Spleen (tissue), 11 donors: Measurements from ENCODE around the gene TGFB1. TPM values are rescaled to one million over a fixed set of nuclear protein-coding genes. Genes with fewer than 3 reads are reported as not detected.
A peak's percentile ranks its signal among the peaks of the same experiment; 100 is the strongest.

ENCODE experiments used
- DNase-seq: peaks from one replicate; pipeline ENCODE4 v3.0.0-alpha.2; 2020
- H3K27ac ChIP-seq, 8 donors: fragments of 200-600 bp; sonication (generic) in 7 of 8; 1 replicate in 4 of 8; 2 replicates in 4 of 8; pipeline versions ENCODE4 v1.5.0 to v1.8.0; 2016 to 2021; ENCODE audit warnings: inconsistent platforms in 4 of 8, mild to moderate bottlenecking in 4 of 8, moderate library complexity in 1 of 8
- H3K27me3 ChIP-seq, 7 donors: fragments of 200-600 bp; sonication (generic) in 6 of 7; replicated peaks in 1 of 7; 1 replicate in 4 of 7; 2 replicates in 3 of 7; pipeline versions ENCODE4 v1.5.0 to v1.8.0; 2016 to 2021; ENCODE audit warnings: inconsistent platforms in 3 of 7, mild to moderate bottlenecking in 1 of 7
- H3K36me3 ChIP-seq, 6 donors: fragments of 200-600 bp; sonication (generic) in 5 of 6; 1 replicate in 4 of 6; 2 replicates in 2 of 6; pipeline versions ENCODE4 v1.5.0 to v1.8.0; 2016 to 2021; ENCODE audit warnings: inconsistent platforms in 2 of 6
- H3K4me1 ChIP-seq, 6 donors: fragments of 200-600 bp; sonication (generic) in 5 of 6; 1 replicate in 3 of 6; 2 replicates in 3 of 6; pipeline versions ENCODE4 v1.5.0 to v1.8.0; 2016 to 2021; ENCODE audit warnings: inconsistent platforms in 3 of 6
- H3K4me3 ChIP-seq, 8 donors: fragments of 200-600 bp; sonication (generic) in 7 of 8; 1 replicate in 4 of 8; 2 replicates in 4 of 8; pipeline versions ENCODE4 v1.5.0 to v1.8.0; 2016 to 2021; ENCODE audit warnings: inconsistent platforms in 4 of 8, mild to moderate bottlenecking in 4 of 8, moderate library complexity in 2 of 8
- H3K9me3 ChIP-seq, 8 donors: fragments of 200-600 bp; sonication (generic) in 7 of 8; 1 replicate in 4 of 8; 2 replicates in 4 of 8; pipeline versions ENCODE4 v1.5.0 to v1.8.0; 2016 to 2021; ENCODE audit warnings: inconsistent platforms in 4 of 8
- CTCF ChIP-seq, 11 experiments: fragments of 200-600 bp in 7 of 11; fragments of 450-650 bp in 4 of 11; sonication (generic) in 4 of 11; IDR thresholded peaks in 8 of 11; conservative IDR thresholded peaks in 3 of 11; 1 replicate in 7 of 11; 2 replicates in 4 of 11; pipeline versions ENCODE4 v1.4.0 to v1.8.0; 2016 to 2021; ENCODE audit warnings: antibody characterized with exemption in 11 of 11, inconsistent platforms in 4 of 11, mild to moderate bottlenecking in 1 of 11
- POLR2A ChIP-seq, 3 donors: fragments of 450-650 bp; IDR thresholded peaks; one replicate each; pipeline ENCODE4 v1.5.1; 2017; ENCODE audit warnings: antibody characterized with exemption in 3 of 3, mild to moderate bottlenecking in 1 of 3
- POLR2AphosphoS5 ChIP-seq, 3 donors: sonication (generic); formaldehyde crosslinking; IDR thresholded peaks; one replicate each; pipeline ENCODE4 v1.5.1; 2017; ENCODE audit warnings: antibody characterized with exemption in 3 of 3
- WGBS, 5 donors: extraction: QIAGEN DNeasy Blood & Tissue Kit in 3 of 5; methylation state at CpG; one replicate each; pipeline versions ENCODE4 v1.1.5 to v1.1.7; 2013 to 2018; 5-methylcytosine and 5-hydroxymethylcytosine counted together
- intact Hi-C: fragments of 100-400 bp; cut with DNase I; formaldehyde crosslinking; loops from one replicate; pipeline ENCODE4 v1.15.0; 2023; ENCODE audit warnings: low total_unique reads
- polyA plus RNA-seq, 3 donors: library from polyadenylated mRNA; stranded (reverse); fragments of 200-250 nt; gene quantifications; one replicate each; pipeline ENCODE4 v1.2.1, GENCODE V29; 2013
- total RNA-seq, 7 donors: library from RNA; depleted of rRNA in 3 of 7; stranded (reverse); fragments of >200 nt in 3 of 7; fragmentation: NEBNext Ultra II Directional in 4 of 7; extraction: Animal tissue kit (Norgen Biotek cat#: 25700) in 4 of 7; gene quantifications; one replicate each; pipeline versions ENCODE4 v1.1.0 to v1.2.1, GENCODE V29; 2016 to 2021
- donor health status: healthy with polysubstance abuse.
- donor health status: DM: no; HTN: no; CAD: no; lungs with moderate emphysema.
- donor health status: DM: no; HTN: no; CAD: no.
- donor health status: Bipolar disorder and iron deficiency.
- donor health status: healthy.
- donor health status: DM: no; HTN: no; CAD: no.
- donor health status: DM: yes; HTN: yes; CAD: no.

TGFB1 gene
- total and polyA plus RNA-seq, 10 donors, result 23.0 to 147 (median 106) TPM

DNA sequence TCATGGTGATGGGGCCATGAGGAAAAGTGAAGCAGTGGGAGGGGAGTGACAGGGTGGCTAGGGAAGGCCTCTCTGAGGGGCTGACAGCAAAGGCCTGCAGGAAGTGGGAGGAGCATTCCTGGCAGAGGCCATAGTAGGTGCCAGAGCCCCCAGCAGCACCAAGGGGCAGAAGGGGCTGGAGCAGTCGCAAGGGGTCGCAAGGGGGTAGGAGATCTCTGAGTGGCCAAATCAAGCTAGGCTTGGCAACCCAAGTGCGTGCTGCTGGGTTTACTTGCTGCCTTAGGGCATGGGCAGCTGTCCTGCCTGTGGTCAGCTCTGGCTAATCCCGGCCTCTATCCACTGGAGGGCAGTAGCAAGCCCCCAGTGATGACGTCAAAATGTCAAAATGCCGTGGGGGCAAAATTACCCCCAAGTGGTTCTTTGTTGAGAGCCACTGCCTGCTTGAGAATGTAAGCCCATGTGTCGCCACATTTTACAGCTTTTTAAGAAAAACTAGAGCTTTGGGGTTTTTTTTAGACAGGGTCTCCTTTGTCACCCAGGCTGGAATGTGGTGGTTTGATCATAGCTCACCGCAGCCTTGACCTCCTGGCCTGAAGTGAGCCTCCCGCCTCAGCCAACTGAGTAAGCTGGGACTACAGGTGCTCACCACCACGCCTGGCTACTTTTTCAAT, 32.0 kb downstream of the TGFB1 start:
- Histone ChIP-seq H3K4me1 (peaks cover 42 to 81% (median 62%) of the 10 kb centered on the region in 6 donors), H3K36me3 (peaks cover 0 to 76% (median 47%) of the 10 kb centered on the region in 6 donors), H3K27me3 (no peaks in the 10 kb centered on the region), H3K27ac (peak overlapping the region; percentile 36 to 94 (median 90)), H3K4me3 (no peak overlapping the region), H3K9me3 (no peaks in the 10 kb centered on the region)
- intact Hi-C loops, result loop anchor here (5.0 kb wide), 1 partner anchor 36 kb away; no protein-coding TSS in a partner anchor
- TF ChIP-seq POLR2AphosphoS5 (IDR thresholded peaks at IDR 0.05) (peak; percentile 50 to 57 (median 57)), CTCF (IDR thresholded peaks at IDR 0.05 in 8 of 11, conservative IDR thresholded peaks at IDR 0.05 in 3 of 11) (peak; percentile 39 to 83 (median 70)), POLR2A (IDR thresholded peaks at IDR 0.05) (no peak)
- no peak for DNase-seq
- WGBS, 5 donors, result 50 to 63% (median 53%) methylated on average over 10 of the region's 10 CpGs

- TF ChIP-seq POLR2A (IDR thresholded peaks at IDR 0.05) (no peak), POLR2AphosphoS5 (IDR thresholded peaks at IDR 0.05) (no peak), CTCF (IDR thresholded peaks at IDR 0.05 in 8 of 11, conservative IDR thresholded peaks at IDR 0.05 in 3 of 11) (no peak)
- Histone ChIP-seq H3K27me3 (no peaks in the 10 kb centered on the region), H3K36me3 (peaks cover 0 to 81% (median 53%) of the 10 kb centered on the region in 6 donors), H3K27ac (peak overlapping the region in 7 of 8 donors; percentile 63 to 94 (median 90)), H3K9me3 (no peaks in the 10 kb centered on the region), H3K4me3 (no peak overlapping the region), H3K4me1 (peaks cover 36 to 76% (median 56%) of the 10 kb centered on the region in 6 donors)
- DNase-seq, result no peak
- 64 to 81% (median 78%) methylated on average over 3 to 7 of the region's 7 CpGs for WGBS, 5 donors
- intact Hi-C loops, result loop anchor here (5.0 kb wide), 1 partner anchor 36 kb away; no protein-coding TSS in a partner anchor
Measured at GRCh38 chr19:41321204-41321599, 32.5 kb downstream of the TGFB1 start.

- Histone ChIP-seq H3K27ac (peak overlapping the region in 4 of 8 donors; percentile 90 to 94 (median 91)), H3K4me1 (peaks cover 30 to 73% (median 50%) of the 10 kb centered on the region in 6 donors), H3K36me3 (peaks cover 0 to 87% (median 57%) of the 10 kb centered on the region in 6 donors), H3K4me3 (no peak overlapping the region), H3K9me3 (no peaks in the 10 kb centered on the region), H3K27me3 (no peaks in the 10 kb centered on the region)
- no peak for TF ChIP-seq CTCF (IDR thresholded peaks at IDR 0.05 in 8 of 11, conservative IDR thresholded peaks at IDR 0.05 in 3 of 11)
- TF ChIP-seq POLR2A (IDR thresholded peaks at IDR 0.05), result no peak
- TF ChIP-seq POLR2AphosphoS5 (IDR thresholded peaks at IDR 0.05), result no peak
- WGBS, 5 donors, result 69 to 81% (median 76%) methylated on average over 3 to 4 of the region's 4 CpGs
- intact Hi-C loops, result loop anchor here (5.0 kb wide), 1 partner anchor 37 kb away; no protein-coding TSS in a partner anchor
- DNase-seq, result no peak
Measured at GRCh38 chr19:41320568-41320967, 33.2 kb downstream of the TGFB1 start.

DNA sequence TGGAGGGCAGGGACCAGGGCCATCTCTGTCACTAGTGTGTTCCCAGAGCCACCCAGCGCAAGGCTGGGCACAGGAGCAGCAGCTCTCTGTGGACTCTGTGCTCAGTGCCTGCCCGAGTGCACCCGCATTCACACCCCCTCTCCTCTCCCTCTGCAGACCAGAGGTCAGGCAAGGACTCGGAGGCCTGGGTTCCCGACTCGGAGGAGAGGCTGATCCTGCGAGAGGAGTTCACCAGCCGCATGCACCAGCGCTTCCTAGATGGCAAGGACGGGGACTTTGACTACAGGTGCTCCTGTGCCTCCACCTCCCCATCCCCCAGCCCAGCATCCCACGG, 33.6 kb downstream of the TGFB1 start:
- H3K4me1 ChIP-seq, result peaks cover 28 to 72% (median 46%) of the 10 kb centered on the region in 6 donors
- DNase-seq, result no peak
- H3K36me3 ChIP-seq, result peaks cover 0 to 90% (median 59%) of the 10 kb centered on the region in 6 donors
- intact Hi-C loops, result loop anchor here (5.0 kb wide), 1 partner anchor 37 kb away; no protein-coding TSS in a partner anchor
- H3K27me3 ChIP-seq, result no peaks in the 10 kb centered on the region
- TF ChIP-seq CTCF (IDR thresholded peaks at IDR 0.05 in 8 of 11, conservative IDR thresholded peaks at IDR 0.05 in 3 of 11) (no peak), POLR2A (IDR thresholded peaks at IDR 0.05) (no peak), POLR2AphosphoS5 (IDR thresholded peaks at IDR 0.05) (peak in 2 of 3 donors; percentile 17 to 73)
- no peak overlapping the region for H3K4me3 ChIP-seq
- no peaks in the 10 kb centered on the region for H3K9me3 ChIP-seq
- 77 to 91% (median 82%) methylated on average over 4 to 11 of the region's 11 CpGs for whole genome bisulfite sequencing, 5 donors
- H3K27ac ChIP-seq, result peak overlapping the region in 2 of 8 donors; percentile 2 to 90
